PC-9 (cell line): ENCODE results near the gene INPP4A. TPM values are rescaled to one million over a fixed set of nuclear protein-coding genes. Genes with fewer than 3 reads are reported as not detected.

Experiments used
- BruUV-seq: library from RNA; stranded (reverse); fragments of 400-500 nt; replicated peaks from 2 replicates; lab custom pipeline; 2021; lab: Mats Ljungman, UMichigan
- CTCF ChIA-PET: fragments of 300-600 bp; sonication (Branson Sonifier 250); formaldehyde crosslinking; loops from one replicate; lab custom pipeline; 2022; ENCODE audit warnings: antibody characterized with exemption; lab: Charles Lee
- POLR2A ChIA-PET: fragments of 300-600 bp; sonication (Branson Sonifier 250); formaldehyde crosslinking; loops from one replicate; lab custom pipeline; 2022; ENCODE audit warnings: antibody characterized with exemption; ENCODE audit not compliant: unreplicated experiment; lab: Charles Lee
- DNase-seq, 2 experiments: peaks; one replicate each; pipeline versions ENCODE4 v3.0.0 to v3.0.0-alpha.2; 2015 to 2022; ENCODE audit warnings: mixed read lengths in 1 of 2
- H2AFZ ChIP-seq: fragments of 200-600 bp; sonication (generic); 2 replicates; pipeline ENCODE4 v1.8.1; 2017; ENCODE audit warnings: antibody characterized with exemption
- H3F3A ChIP-seq: fragments of 200-600 bp; sonication (generic); 2 replicates; pipeline ENCODE4 v1.8.1; 2017; ENCODE audit warnings: antibody characterized with exemption, mild to moderate bottlenecking, low read depth; ENCODE audit not compliant: insufficient read depth
- H3K27ac ChIP-seq: fragments of 200-600 bp; sonication (generic); 2 replicates; pipeline ENCODE4 v1.6.1; 2016; ENCODE audit warnings: mixed run types
- H3K27me3 ChIP-seq: fragments of 200-600 bp; sonication (generic); 2 replicates; pipeline ENCODE4 v1.6.1; 2016; ENCODE audit warnings: low read depth, mixed run types; ENCODE audit not compliant: insufficient read depth
- H3K36me3 ChIP-seq: fragments of 200-600 bp; sonication (generic); 2 replicates; pipeline ENCODE4 v1.6.1; 2016; ENCODE audit warnings: low read depth, mixed run types
- H3K4me1 ChIP-seq: fragments of 200-600 bp; sonication (generic); replicated peaks from 2 replicates; pipeline ENCODE4 v1.6.1; 2016; ENCODE audit warnings: mixed run types; ENCODE audit not compliant: insufficient read depth
- H3K4me2 ChIP-seq: fragments of 200-600 bp; sonication (generic); 2 replicates; pipeline ENCODE4 v1.6.1; 2017; ENCODE audit warnings: mixed run types
- H3K4me3 ChIP-seq: fragments of 200-600 bp; sonication (generic); 2 replicates; pipeline ENCODE4 v1.6.1; 2016; ENCODE audit warnings: mixed run types
- H3K79me2 ChIP-seq: fragments of 200-600 bp; sonication (generic); 2 replicates; pipeline ENCODE4 v1.6.1; 2017; ENCODE audit warnings: low read depth, mixed run types
- H3K9me2 ChIP-seq: fragments of 200-600 bp; sonication (generic); 2 replicates; pipeline ENCODE4 v1.8.1; 2017; ENCODE audit warnings: mild to moderate bottlenecking; ENCODE audit not compliant: insufficient read depth
- H3K9me3 ChIP-seq: fragments of 200-600 bp; sonication (generic); 2 replicates; pipeline ENCODE4 v1.8.1; 2016; ENCODE audit warnings: low read depth; ENCODE audit not compliant: insufficient read depth
- H4K20me1 ChIP-seq: fragments of 200-600 bp; sonication (generic); 2 replicates; pipeline ENCODE4 v1.8.1; 2017; ENCODE audit not compliant: insufficient read depth
- CTCF ChIP-seq: fragments of 200-600 bp; sonication (generic); conservative IDR thresholded peaks from 2 replicates; pipeline ENCODE4 v1.6.1; 2017; ENCODE audit warnings: mixed run types, antibody characterized with exemption, mild to moderate bottlenecking, moderate library complexity
- EZH2 ChIP-seq: fragments of 200-600 bp; sonication (generic); IDR thresholded peaks from 2 replicates; pipeline ENCODE4 v1.8.0; 2017; ENCODE audit warnings: antibody characterized with exemption, low read depth
- intact Hi-C: fragments of 100-400 bp; cut with micrococcal nuclease; formaldehyde crosslinking; loops from one replicate; pipeline ENCODE4 v1.10.0; 2022; ENCODE audit not compliant: unreplicated experiment
- total RNA-seq: library from RNA; stranded (reverse); gene quantifications from 2 replicates; pipeline ENCODE4 v1.2.3, GENCODE V29; 2021

Gene INPP4A
- total RNA-seq, 1 experiment from 2014 or later: 52.9 TPM

GRCh38 chr2:98472132-98472650, 27.5 kb downstream of the INPP4A start:
- ChIA-PET POLR2A (no interaction called here), CTCF (no interaction called here)
- Histone ChIP-seq H3K27me3 (no peaks in the 10 kb centered on the region), H2AFZ (no peak overlapping the region), H3K4me2 (no peak overlapping the region), H3K4me3 (no peak overlapping the region), H4K20me1 (no peaks in the 10 kb centered on the region; the same call in 1 of the 2 replicates), H3K9me3 (no peaks in the 10 kb centered on the region), H3F3A (no peaks in the 10 kb centered on the region), H3K4me1 (no peaks in the 10 kb centered on the region), H3K9me2 (no peaks in the 10 kb centered on the region), H3K27ac (no peak overlapping the region), H3K36me3 (no peaks in the 10 kb centered on the region), H3K79me2 (peaks cover 26% of the 10 kb centered on the region)
- intact Hi-C loops: no loop called here
- no peak for DNase-seq
- no peak for TF ChIP-seq CTCF
- BruUV-seq: no TSS peak

- Histone ChIP-seq H3K27me3 (no peaks in the 10 kb centered on the region), H3K9me3 (no peaks in the 10 kb centered on the region), H3K9me2 (no peaks in the 10 kb centered on the region), H3K79me2 (peaks cover 30% of the 10 kb centered on the region), H4K20me1 (no peaks in the 10 kb centered on the region; the same call in 1 of the 2 replicates), H3F3A (no peaks in the 10 kb centered on the region), H3K4me2 (no peak overlapping the region), H3K36me3 (no peaks in the 10 kb centered on the region), H3K27ac (no peak overlapping the region), H2AFZ (no peak overlapping the region), H3K4me1 (peaks cover 2% of the 10 kb centered on the region), H3K4me3 (no peak overlapping the region)
- intact Hi-C loops: no loop called here
- TF ChIP-seq EZH2: no peak
- no peak for TF ChIP-seq CTCF
- POLR2A ChIA-PET: no interaction called here
- no TSS peak for BruUV-seq
- no peak for DNase-seq
- CTCF ChIA-PET: no interaction called here
These were observed 28.5 kb downstream of the INPP4A start for GRCh38 chr2:98472961-98473746.

DNA sequence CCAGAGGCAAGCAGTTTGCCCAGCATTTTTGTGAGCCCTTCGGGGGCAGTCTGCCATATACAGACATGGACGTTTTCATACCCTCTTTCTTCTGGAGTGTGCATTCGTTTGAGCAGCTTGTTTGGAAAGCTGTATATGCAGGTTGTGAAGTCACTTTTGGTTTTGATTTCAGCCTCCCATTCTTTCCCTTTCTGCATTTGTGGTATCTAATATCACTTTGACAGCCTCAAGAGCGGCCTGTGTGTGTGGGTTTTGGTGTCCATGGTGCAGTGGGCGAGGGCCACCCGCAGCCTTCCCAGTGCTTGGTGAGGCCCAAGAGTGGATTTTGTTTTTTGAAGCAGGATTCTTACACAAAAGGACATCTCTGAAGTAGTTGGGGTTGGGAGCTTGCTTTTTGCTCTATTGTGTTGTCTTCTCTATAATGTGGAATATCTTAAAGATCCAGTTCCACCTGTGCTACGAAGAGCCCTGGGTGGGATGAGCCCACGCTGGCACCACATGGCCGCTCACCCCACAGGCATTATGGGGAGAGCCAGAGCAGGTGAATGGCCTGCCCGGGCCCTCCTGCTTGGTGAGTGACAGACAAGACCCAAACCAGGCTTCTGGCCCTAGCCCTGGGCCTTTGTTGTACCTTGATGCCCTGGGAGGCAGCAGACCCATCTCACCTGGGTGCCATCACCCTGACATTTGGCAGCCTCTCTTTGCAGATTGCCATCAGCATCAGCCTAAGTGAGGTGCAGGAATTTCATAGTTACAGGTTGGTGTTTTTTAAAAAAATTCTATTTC, 29.5 kb downstream of the INPP4A start:
- H3K27ac ChIP-seq: no peak overlapping the region
- H3K79me2 ChIP-seq: peaks cover 36% of the 10 kb centered on the region
- H3K9me2 ChIP-seq: no peaks in the 10 kb centered on the region
- H3K4me3 ChIP-seq: no peak overlapping the region
- no peak for TF ChIP-seq EZH2
- TF ChIP-seq CTCF: no peak
- no peaks in the 10 kb centered on the region for H3K36me3 ChIP-seq
- no peaks in the 10 kb centered on the region for H3K27me3 ChIP-seq
- DNase-seq: no peak
- intact Hi-C loops: no loop called here
- CTCF ChIA-PET: no interaction called here
- H3F3A ChIP-seq: peaks cover 6% of the 10 kb centered on the region
- POLR2A ChIA-PET: no interaction called here
- no peaks in the 10 kb centered on the region; the same call in 1 of the 2 replicates for H4K20me1 ChIP-seq
- no TSS peak for BruUV-seq
- no peak overlapping the region for H2AFZ ChIP-seq
- H3K4me2 ChIP-seq: no peak overlapping the region
- no peaks in the 10 kb centered on the region for H3K9me3 ChIP-seq
- H3K4me1 ChIP-seq: peaks cover 13% of the 10 kb centered on the region
